Fibroblast of skin of right quadriceps (primary cell): Measurements from ENCODE around the gene DGKG.

Experiments used
- DNase-seq: peaks from one replicate; pipeline ENCODE4 v3.0.0-alpha.2; 2013

Gene DGKG

DNA sequence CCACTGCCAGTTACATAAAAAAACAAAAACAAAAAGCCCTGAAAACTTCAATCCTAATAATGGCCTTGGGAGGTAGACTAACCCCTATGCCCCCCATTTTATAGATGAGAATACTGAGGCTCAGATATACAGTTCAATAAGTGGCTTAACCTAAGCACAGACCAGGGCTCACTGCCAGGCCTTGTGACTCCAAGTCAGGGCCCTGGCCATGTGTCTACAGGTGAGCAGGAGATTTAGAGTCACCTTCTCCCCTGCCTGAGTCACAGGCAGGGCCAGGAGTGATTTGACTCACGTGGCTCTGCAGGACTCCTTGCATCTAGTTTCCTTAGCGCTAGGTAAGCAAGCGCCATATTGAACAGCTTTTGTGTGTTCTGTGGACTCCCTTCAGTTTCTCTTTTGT lies 154.5 kb downstream of the DGKG start:
- DNase-seq = no peak

DNA sequence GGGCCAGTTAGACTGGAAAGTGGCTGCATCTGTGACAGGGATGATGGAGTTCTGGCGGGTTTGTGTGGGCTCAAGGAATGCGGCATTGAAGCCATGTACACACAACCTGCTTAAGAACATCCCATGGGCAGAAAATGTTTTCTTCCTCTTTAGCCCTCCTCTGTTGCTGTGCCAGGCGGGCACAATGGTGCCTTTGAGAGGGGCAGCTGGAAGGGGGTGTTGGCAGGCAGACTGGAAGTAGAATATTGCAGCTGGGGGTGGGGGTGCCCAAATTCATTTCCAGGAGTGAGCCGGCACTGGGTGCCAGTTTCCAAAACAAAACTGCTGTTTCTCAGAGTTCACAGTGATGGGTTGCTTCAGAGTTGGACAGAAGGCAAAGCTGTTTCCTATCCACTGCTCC lies 161.3 kb downstream of the DGKG start:
- DNase-seq = no peak

GRCh38 chr3:186198442-186198841 lies 163.6 kb downstream of the DGKG start:
- DNase-seq = no peak

- DNase-seq = no peak
Measured at GRCh38 chr3:186194451-186194811, 167.6 kb downstream of the DGKG start.

DNA sequence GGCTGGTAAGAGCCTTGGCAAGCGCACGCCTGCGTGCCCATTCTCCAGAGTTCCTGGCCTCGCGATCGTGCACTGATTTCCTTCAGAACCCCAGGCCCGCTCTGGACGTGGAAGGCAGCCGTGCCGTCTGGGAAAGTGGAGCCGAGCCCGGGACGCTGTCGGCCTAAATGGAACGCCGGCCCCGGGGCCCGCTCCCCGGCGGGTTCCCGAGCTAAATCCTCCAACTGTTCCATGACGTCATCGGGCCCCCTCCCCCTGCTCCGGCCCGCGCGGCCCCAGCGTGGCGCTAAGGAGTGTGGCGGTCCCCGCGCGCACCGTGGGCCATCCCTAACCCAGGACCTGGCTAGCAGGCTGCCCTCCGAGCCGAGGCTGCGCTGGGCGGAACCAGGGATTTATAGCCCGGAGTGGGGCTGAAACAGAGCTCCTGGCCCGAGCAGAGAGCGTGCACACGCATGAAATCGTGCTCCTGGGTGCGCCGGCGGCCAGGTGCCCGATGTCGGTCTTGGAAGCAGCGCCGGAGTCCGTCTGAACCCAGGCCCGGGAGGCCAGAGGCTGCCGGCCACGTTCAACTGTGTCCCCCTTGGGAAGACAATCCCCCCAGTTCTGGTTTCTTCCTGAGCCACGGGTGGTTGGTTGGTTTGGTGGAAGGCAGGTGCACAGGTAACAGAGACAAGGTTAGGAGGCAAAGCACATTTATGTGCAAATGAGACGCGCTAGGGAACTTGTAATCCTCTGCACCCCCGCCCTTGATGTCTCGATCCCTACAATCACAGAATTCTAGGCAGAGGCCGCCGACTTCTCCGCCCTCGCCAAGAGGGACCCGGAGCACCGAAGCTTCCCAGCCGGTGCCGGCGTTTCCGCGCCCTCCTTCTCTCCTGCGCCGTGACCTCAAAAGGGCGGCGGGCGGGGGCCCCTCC lies 168.2 kb downstream of the DGKG start:
- DNase-seq = no peak

DNA sequence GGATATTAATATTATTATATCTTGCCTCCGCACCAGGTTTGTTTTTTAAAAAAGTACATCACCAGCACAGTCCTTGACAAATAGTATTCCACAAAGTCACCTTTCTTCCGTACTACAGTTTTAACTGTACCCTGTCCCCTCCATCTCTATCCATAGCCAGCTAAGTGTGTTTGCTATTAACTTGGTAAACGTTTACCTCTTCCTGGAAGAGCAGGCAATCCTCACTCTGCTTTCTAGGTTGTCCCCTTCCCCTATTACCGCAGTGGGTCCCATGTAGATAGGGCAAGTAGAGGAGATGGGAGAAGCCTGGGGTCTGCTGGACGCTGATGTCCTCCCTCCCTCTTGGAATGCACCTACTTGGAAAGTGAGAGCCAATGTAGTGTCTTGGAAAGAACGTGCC lies 169.2 kb downstream of the DGKG start:
- no peak for DNase-seq

DNA sequence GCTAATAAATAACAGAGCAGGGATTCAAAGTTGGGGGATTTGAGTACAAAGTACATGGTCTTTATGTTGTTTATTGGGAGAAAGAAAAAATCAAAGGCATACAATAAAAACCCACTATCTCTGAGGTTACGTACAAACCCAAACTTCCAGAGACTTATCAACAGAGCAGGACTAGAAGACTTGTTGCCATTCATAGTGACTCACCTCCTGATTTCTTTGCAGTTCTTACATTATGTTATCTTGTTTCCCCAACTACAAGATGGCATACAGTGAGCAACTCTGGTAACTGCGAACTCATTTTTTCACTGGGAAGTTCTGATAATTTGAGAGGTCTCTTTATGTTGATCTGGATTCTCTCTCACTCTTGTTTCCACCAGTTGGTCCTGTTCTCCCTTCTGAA lies 172.5 kb downstream of the DGKG start:
- no peak for DNase-seq

- no peak for DNase-seq
Measured at GRCh38 chr3:186187401-186188275, 174.4 kb downstream of the DGKG start.

DNA sequence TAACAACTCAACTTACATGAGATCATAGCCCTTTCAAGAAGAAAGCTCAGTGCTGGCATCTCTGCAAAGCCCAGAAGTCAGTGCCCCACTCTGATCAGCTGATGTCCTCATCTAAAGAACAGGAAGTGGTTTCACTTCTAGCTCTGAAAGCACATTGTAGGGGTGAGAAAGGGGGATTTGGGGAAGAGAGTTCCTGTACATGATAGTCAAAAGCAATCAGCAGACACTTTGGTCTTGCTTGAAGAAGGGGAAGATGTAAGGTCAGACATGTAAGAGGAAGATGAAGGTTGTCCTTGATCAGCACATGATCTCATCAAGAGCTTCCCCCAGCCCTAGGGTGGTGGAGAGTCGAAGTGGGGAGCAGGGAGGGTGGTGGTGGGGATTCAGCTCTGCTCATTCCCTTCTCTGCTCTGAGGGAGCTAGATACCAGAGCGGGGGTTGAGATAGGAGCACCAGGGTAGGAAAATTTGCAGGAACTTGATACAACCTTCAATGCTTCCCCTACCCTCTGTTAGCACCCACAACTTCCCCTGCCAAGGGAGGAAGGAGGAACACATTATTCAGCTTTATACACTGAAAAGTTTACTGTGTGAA lies 176.7 kb downstream of the DGKG start:
- DNase-seq = no peak

- DNase-seq = no peak
Measured at GRCh38 chr3:186184021-186184420, 178.0 kb downstream of the DGKG start.

DNA sequence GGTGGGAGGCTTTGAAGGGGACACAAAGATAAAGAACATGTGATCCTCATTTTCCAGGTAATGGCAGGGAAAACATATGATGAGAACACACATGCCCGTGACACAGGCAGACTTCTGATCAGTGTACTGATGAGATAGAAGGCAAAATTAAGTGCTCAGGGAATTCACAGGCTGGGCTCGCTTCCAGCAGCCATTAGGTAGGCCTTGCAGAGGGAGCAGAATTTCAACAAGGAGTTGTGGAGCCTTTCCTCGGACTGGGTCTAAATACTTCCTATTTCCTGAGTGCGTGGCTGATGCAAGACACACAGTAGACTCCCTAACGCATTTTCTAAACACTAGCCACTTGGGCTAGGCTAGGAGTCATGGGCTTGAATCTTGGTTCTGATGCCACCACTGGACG lies 179.2 kb downstream of the DGKG start:
- DNase-seq = no peak

- DNase-seq = no peak
Measured at GRCh38 chr3:186181901-186182300, 180.1 kb downstream of the DGKG start.

DNA sequence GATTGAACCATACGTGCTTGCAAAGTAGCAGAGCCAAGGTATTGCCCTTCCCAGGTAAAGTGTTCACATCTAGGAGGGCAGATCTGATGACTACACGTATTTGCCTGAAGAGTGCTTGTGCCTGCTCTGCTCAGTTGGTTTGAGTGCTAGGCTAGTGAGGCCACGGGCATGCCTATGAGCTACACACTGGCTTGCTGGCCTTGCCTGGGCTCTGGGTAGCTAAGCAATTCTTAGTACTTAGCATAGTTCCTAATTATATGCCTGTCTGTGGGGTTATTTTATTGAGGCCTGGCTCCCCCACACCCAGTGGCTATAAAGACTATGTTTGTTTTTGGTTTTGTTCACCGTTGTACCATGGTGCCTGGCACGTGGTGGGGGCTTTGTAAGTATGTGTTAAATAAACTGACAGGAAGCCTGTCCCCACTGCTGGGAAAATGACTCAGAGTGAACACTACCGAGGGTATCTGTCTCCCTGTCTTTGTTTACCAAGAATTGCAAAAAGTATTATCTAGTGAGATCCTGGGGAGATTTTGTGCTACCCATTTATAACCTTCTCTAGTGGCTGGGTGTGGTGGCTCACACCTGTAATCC lies 181.0 kb downstream of the DGKG start:
- DNase-seq = no peak

DNA sequence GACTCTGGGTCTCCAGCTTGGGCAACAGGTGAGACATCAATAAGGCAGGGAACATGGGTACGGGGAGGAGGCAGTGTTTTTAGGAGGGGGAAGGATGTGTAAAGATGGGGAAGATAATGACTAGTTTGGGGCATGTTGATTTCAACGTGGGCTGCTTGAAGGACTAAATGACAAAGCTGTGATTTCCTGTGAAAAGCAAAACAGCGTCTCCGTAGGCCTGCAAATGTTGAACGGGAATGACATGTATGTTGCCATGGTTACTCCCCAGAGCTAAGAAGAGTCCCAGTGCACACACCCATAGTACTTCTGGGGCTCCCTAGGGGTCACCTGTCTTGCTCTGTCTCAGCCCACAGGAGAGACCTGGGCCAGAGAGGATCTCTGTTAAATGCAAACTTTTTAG lies 181.9 kb downstream of the DGKG start:
- no peak for DNase-seq

GRCh38 chr3:186178412-186178811 lies 183.6 kb downstream of the DGKG start:
- no peak for DNase-seq

GRCh38 chr3:186176373-186176990 lies 185.6 kb downstream of the DGKG start:
- no peak for DNase-seq

- no peak for DNase-seq
Measured at GRCh38 chr3:186173224-186173815, 188.7 kb downstream of the DGKG start.

- DNase-seq = no peak
Measured at GRCh38 chr3:186172353-186172752, 189.7 kb downstream of the DGKG start.

GRCh38 chr3:186171521-186171920 lies 190.5 kb downstream of the DGKG start:
- no peak for DNase-seq

DNA sequence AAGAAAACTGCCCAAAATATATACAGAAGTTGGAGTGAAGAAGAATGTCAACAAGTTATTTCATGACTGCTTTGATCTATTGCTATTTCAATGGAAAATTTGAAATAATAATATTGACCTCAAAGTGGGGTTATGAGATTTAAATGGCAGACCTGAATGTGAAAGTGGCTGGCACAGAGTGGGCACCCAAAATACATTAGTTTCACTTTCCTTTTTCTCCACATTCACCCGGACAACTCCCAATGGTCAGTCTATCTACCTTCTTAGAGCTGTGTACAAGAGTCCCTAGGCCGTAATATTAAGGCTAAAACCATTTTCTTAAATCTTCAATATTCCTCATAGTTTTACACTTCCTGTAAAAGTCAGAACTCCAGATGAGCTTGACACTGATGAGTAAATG lies 191.5 kb downstream of the DGKG start:
- DNase-seq = no peak

- DNase-seq = no peak
Measured at GRCh38 chr3:186169379-186169778, 192.7 kb downstream of the DGKG start.

DNA sequence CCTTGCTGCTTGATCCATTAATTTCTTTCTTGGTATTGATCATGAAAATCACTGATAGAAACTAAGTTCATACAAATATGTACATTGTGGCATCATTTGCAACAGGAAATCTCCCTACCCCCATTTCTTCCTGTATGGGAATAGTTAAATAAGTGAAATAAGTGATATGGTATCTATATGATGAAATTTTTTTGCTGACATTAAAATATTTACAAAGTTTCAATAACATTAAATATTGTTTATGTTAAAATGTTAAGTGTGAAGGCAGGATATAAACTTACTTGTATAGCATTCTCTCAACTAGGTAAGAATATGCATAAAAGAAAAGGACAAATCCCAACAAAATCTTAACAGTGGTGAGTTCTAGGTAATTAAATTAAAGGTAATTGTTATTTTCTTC lies 193.1 kb downstream of the DGKG start:
- no peak for DNase-seq
